ENCODE data around the gene CNNM4.

Gene CNNM4

DNA sequence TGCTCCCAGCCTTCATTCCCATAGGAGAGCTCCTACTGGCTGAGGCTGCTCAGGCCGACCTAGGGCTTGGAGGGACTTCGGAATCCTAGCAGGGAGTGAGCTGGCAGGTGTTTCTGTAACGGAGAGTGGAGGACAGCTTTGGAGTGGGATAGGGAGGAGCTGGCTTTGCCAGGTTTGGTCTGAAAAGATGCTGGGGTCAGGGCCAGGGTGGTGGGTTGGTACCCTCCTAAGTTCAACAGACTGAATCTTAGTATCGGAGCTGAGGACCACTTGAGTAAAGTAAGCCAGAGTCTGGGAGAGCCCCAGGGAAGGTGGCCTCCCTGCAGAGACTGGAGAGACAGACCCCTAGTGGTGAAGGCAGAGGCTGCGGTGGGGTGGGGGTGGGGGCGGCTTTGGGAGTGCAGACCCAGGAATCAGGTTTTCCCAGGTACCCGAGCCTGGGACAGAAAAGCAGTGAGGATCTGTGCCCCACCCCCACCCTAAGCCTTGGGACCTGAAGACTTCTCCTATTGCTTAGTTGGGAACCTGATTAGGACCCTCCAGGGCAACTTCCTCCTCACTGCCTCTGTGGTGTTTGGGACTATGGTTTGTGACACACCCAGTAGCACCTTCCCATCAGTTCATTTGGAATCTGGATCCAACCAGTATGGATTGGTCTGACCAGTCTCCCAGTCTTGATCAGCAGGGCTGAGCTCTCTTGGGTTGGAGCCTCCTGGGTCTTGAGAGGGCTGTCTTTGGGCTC lies 3.0 kb downstream of the CNNM4 start:
- no peak overlapping the region for H2BK15ac ChIP-seq (ENCODE audit: low read depth, poor library complexity, severe bottlenecking)
- H3K27me3 ChIP-seq (ENCODE audit: control insufficient read depth in 1 of 2, insufficient read depth in 1 of 2, low read length in 2 of 2), result no peaks in the 10 kb centered on the region
- H3K18ac ChIP-seq (ENCODE audit: low read depth in 1 of 2, low read length in 2 of 2), result no peak overlapping the region
- peak overlapping the region; percentile 58 for H3K9ac ChIP-seq (ENCODE audit: low read length)
- no peak overlapping the region for H2BK5ac ChIP-seq (ENCODE audit: low read depth, low read length, poor library complexity, severe bottlenecking)
- peak overlapping the region in 1 of 2 experiments; percentile 17 for H3K4ac ChIP-seq (ENCODE audit: low read depth in 1 of 2, low read length in 2 of 2)
- peak; percentile 26 for DNase-seq
- no peaks in the 10 kb centered on the region for H3K9me3 ChIP-seq (ENCODE audit: control insufficient read depth, low read length)
- H2AK5ac ChIP-seq (ENCODE audit: low read length, severe bottlenecking), result no peak overlapping the region
- no peak overlapping the region for H4K91ac ChIP-seq (ENCODE audit: low read length)
- H3K14ac ChIP-seq (ENCODE audit: low read length in 2 of 2), result no peak overlapping the region
- 41% methylated on average over 5 of the region's 7 CpGs for WGBS
- H2BK12ac ChIP-seq (ENCODE audit: low read length in 2 of 2), result no peak overlapping the region
- H3K4me1 ChIP-seq (ENCODE audit: control insufficient read depth, insufficient read depth, low read depth, low read length), result peaks cover 38% of the 10 kb centered on the region
- H3K23ac ChIP-seq (ENCODE audit: low read length in 2 of 2), result no peak overlapping the region
- H3K79me1 ChIP-seq (replicated peaks; ENCODE audit: low read length, poor library complexity, severe bottlenecking), result peaks cover 32% of the 10 kb centered on the region
- no peak overlapping the region for H2AFZ ChIP-seq (ENCODE audit: low read depth, low read length)
- H3K4me3 ChIP-seq (ENCODE audit: insufficient read depth in 1 of 2, low read depth in 1 of 2, low read length in 2 of 2), result peak overlapping the region in 1 of 2 experiments; percentile 94
- H3K36me3 ChIP-seq (ENCODE audit: control insufficient read depth in 1 of 2, insufficient read depth in 2 of 2, low read depth in 1 of 2, low read length in 2 of 2), result peaks cover 0 to 3% of the 10 kb centered on the region in 2 experiments
- H3K4me2 ChIP-seq (ENCODE audit: low read length, poor library complexity, severe bottlenecking), result peak overlapping the region; percentile 52
- peak overlapping the region; percentile 12 for H4K8ac ChIP-seq (ENCODE audit: low read length)
- no peak overlapping the region for H2BK120ac ChIP-seq (ENCODE audit: low read depth, low read length)
- H3K27ac ChIP-seq (ENCODE audit: low read length, poor library complexity, severe bottlenecking), result no peak overlapping the region

DNA sequence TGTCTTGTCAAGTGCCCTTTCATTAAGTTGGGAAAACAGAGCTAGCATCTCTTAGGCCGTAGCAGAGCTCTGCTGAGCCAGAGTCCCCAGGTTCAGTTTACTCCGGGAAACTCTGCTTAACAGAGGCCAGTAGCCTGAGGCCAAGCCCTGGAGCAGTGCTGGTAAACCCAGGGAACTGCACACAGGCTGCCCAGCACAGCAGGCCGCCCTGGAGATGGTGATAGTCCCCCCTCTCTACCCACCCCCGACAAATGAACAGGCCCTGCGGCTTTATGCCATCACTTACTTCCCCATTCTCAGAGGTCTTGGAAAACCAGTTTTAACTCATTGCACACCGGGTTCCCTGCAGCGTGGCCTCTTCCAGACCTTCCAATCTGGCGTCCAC lies 3.5 kb downstream of the CNNM4 start:
- H3K4me3 ChIP-seq (ENCODE audit: insufficient read depth in 1 of 2, low read depth in 1 of 2, low read length in 2 of 2), result peak overlapping the region in 1 of 2 experiments; percentile 94
- H3K4me1 ChIP-seq (ENCODE audit: control insufficient read depth, insufficient read depth, low read depth, low read length), result peaks cover 38% of the 10 kb centered on the region
- H4K8ac ChIP-seq (ENCODE audit: low read length), result peak overlapping the region; percentile 12
- no peaks in the 10 kb centered on the region for H3K9me3 ChIP-seq (ENCODE audit: control insufficient read depth, low read length)
- no peak overlapping the region for H2BK5ac ChIP-seq (ENCODE audit: low read depth, low read length, poor library complexity, severe bottlenecking)
- no peak overlapping the region for H2BK12ac ChIP-seq (ENCODE audit: low read length in 2 of 2)
- peak overlapping the region in 1 of 2 experiments; percentile 17 for H3K4ac ChIP-seq (ENCODE audit: low read depth in 1 of 2, low read length in 2 of 2)
- no peak overlapping the region for H2AK5ac ChIP-seq (ENCODE audit: low read length, severe bottlenecking)
- no peaks in the 10 kb centered on the region for H3K27me3 ChIP-seq (ENCODE audit: control insufficient read depth in 1 of 2, insufficient read depth in 1 of 2, low read length in 2 of 2)
- H3K23ac ChIP-seq (ENCODE audit: low read length in 2 of 2), result no peak overlapping the region
- peaks cover 0 to 3% of the 10 kb centered on the region in 2 experiments for H3K36me3 ChIP-seq (ENCODE audit: control insufficient read depth in 1 of 2, insufficient read depth in 2 of 2, low read depth in 1 of 2, low read length in 2 of 2)
- peak overlapping the region; percentile 18 for H4K91ac ChIP-seq (ENCODE audit: low read length)
- H3K9ac ChIP-seq (ENCODE audit: low read length), result peak overlapping the region; percentile 58
- peak; percentile 20 for DNase-seq
- no peak overlapping the region for H3K4me2 ChIP-seq (ENCODE audit: low read length, poor library complexity, severe bottlenecking)
- peaks cover 32% of the 10 kb centered on the region for H3K79me1 ChIP-seq (replicated peaks; ENCODE audit: low read length, poor library complexity, severe bottlenecking)
- WGBS, result 64% methylated on average over 8 of the region's 8 CpGs
- no peak overlapping the region for H3K14ac ChIP-seq (ENCODE audit: low read length in 2 of 2)
- H2BK15ac ChIP-seq (ENCODE audit: low read depth, poor library complexity, severe bottlenecking), result no peak overlapping the region
- no peak overlapping the region for H3K27ac ChIP-seq (ENCODE audit: low read length, poor library complexity, severe bottlenecking)
- no peak overlapping the region for H2AFZ ChIP-seq (ENCODE audit: low read depth, low read length)
- H2BK120ac ChIP-seq (ENCODE audit: low read depth, low read length), result no peak overlapping the region
- H3K18ac ChIP-seq (ENCODE audit: low read depth in 1 of 2, low read length in 2 of 2), result no peak overlapping the region

DNA sequence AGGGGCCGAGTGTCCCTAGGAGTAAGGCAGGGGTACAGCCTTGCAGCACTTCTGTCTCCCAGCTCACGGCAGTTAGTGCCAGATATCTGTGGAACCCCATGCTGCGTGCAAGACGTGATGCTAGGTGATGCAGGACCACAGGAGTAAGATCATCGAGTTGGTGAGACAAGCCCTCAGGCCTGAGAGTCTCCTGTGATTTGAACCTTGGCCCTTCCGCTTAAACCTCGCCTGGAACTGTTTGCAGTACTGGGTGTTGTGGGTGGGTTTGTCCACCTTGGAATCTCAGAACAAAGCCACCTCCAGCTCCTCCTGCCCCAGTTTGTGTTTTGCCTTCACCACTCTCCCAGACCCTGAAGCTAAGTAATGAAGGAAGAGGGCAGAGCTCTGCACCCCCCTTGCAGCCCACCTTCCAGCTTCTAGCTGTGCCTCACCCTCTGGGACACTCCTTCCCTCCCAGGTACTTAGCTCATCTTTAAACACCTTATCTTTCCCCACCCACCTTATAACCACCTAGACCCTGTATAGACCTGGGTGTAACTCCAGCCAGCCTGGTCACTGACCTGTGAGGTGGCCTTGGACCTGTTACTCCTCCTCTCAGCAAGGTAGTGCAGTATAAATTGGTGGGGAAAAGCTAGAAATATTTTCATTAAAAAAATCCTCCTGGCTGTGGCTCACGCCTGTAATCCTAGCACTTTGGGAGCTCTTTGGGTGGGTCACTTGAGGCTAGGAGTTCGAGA lies 6.6 kb downstream of the CNNM4 start:
- DNase-seq, result no peak
- Histone ChIP-seq H3K9ac (ENCODE audit: low read length) (no peak overlapping the region), H3K4me2 (ENCODE audit: low read length, poor library complexity, severe bottlenecking) (no peak overlapping the region), H2BK15ac (ENCODE audit: low read depth, poor library complexity, severe bottlenecking) (no peak overlapping the region), H3K4ac (ENCODE audit: low read depth in 1 of 2, low read length in 2 of 2) (no peak overlapping the region), H3K4me1 (ENCODE audit: control insufficient read depth, insufficient read depth, low read depth, low read length) (peaks cover 28% of the 10 kb centered on the region), H3K14ac (ENCODE audit: low read length in 2 of 2) (no peak overlapping the region), H4K91ac (ENCODE audit: low read length) (no peak overlapping the region), H2AK5ac (ENCODE audit: low read length, severe bottlenecking) (no peak overlapping the region), H3K27ac (ENCODE audit: low read length, poor library complexity, severe bottlenecking) (no peak overlapping the region), H2BK120ac (ENCODE audit: low read depth, low read length) (no peak overlapping the region), H3K27me3 (ENCODE audit: control insufficient read depth in 1 of 2, insufficient read depth in 1 of 2, low read length in 2 of 2) (no peaks in the 10 kb centered on the region), H3K18ac (ENCODE audit: low read depth in 1 of 2, low read length in 2 of 2) (no peak overlapping the region), H2BK5ac (ENCODE audit: low read depth, low read length, poor library complexity, severe bottlenecking) (no peak overlapping the region), H3K79me1 (replicated peaks; ENCODE audit: low read length, poor library complexity, severe bottlenecking) (peaks cover 45% of the 10 kb centered on the region), H2BK12ac (ENCODE audit: low read length in 2 of 2) (no peak overlapping the region), H3K9me3 (ENCODE audit: control insufficient read depth, low read length) (no peaks in the 10 kb centered on the region), H2AFZ (ENCODE audit: low read depth, low read length) (no peak overlapping the region), H3K36me3 (ENCODE audit: control insufficient read depth in 1 of 2, insufficient read depth in 2 of 2, low read depth in 1 of 2, low read length in 2 of 2) (peaks cover 0 to 18% of the 10 kb centered on the region in 2 experiments), H3K4me3 (ENCODE audit: insufficient read depth in 1 of 2, low read depth in 1 of 2, low read length in 2 of 2) (no peak overlapping the region), H4K8ac (ENCODE audit: low read length) (no peak overlapping the region), H3K23ac (ENCODE audit: low read length in 2 of 2) (no peak overlapping the region)
- 95% methylated on average over 6 of the region's 9 CpGs for WGBS

DNA sequence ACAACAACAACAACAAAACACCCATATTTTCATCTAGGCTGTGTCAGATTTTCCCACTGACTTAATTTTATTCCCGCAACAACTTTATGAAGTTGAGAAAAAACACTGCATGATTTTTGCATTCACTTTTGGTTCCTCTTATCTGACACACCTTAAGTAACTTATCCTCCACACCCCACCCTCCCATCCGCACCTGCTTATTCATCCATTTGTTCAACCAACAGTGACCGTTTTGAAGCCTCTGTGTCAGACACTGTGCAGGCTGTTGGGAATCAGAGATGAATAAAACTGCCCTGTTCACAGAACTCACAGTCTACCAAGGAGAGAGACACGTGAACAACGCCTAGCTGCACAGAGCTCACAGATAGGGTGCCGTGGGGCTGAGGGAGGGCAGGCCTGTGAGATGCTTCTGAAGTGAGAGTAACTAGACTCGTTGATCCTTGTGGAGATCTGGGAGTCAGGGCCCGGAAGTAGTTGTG lies 7.4 kb downstream of the CNNM4 start:
- Histone ChIP-seq H2BK15ac (ENCODE audit: low read depth, poor library complexity, severe bottlenecking) (no peak overlapping the region), H4K91ac (ENCODE audit: low read length) (no peak overlapping the region), H3K79me1 (replicated peaks; ENCODE audit: low read length, poor library complexity, severe bottlenecking) (peaks cover 45% of the 10 kb centered on the region), H2AK5ac (ENCODE audit: low read length, severe bottlenecking) (no peak overlapping the region), H3K23ac (ENCODE audit: low read length in 2 of 2) (no peak overlapping the region), H3K27ac (ENCODE audit: low read length, poor library complexity, severe bottlenecking) (no peak overlapping the region), H3K9me3 (ENCODE audit: control insufficient read depth, low read length) (no peaks in the 10 kb centered on the region), H3K27me3 (ENCODE audit: control insufficient read depth in 1 of 2, insufficient read depth in 1 of 2, low read length in 2 of 2) (no peaks in the 10 kb centered on the region), H2BK5ac (ENCODE audit: low read depth, low read length, poor library complexity, severe bottlenecking) (no peak overlapping the region), H3K4ac (ENCODE audit: low read depth in 1 of 2, low read length in 2 of 2) (no peak overlapping the region), H3K4me2 (ENCODE audit: low read length, poor library complexity, severe bottlenecking) (no peak overlapping the region), H3K36me3 (ENCODE audit: control insufficient read depth in 1 of 2, insufficient read depth in 2 of 2, low read depth in 1 of 2, low read length in 2 of 2) (peaks cover 0 to 18% of the 10 kb centered on the region in 2 experiments), H4K8ac (ENCODE audit: low read length) (no peak overlapping the region), H3K4me1 (ENCODE audit: control insufficient read depth, insufficient read depth, low read depth, low read length) (peaks cover 20% of the 10 kb centered on the region), H3K9ac (ENCODE audit: low read length) (no peak overlapping the region), H2AFZ (ENCODE audit: low read depth, low read length) (no peak overlapping the region), H3K18ac (ENCODE audit: low read depth in 1 of 2, low read length in 2 of 2) (no peak overlapping the region), H2BK12ac (ENCODE audit: low read length in 2 of 2) (no peak overlapping the region), H2BK120ac (ENCODE audit: low read depth, low read length) (no peak overlapping the region), H3K4me3 (ENCODE audit: insufficient read depth in 1 of 2, low read depth in 1 of 2, low read length in 2 of 2) (no peak overlapping the region), H3K14ac (ENCODE audit: low read length in 2 of 2) (no peak overlapping the region)
- 94% methylated on average over 8 of the region's 8 CpGs for WGBS
- no peak for DNase-seq
